ENCODE measurements around the gene KCND3. TPM values are rescaled to one million over a fixed set of nuclear protein-coding genes. Genes with fewer than 3 reads are reported as not detected.

KCND3 gene
- polyA plus RNA-seq, 1 donor from 2014 or later: 7.8 TPM

- Histone ChIP-seq H2AFZ (ENCODE audit: low read depth, low read length) (no peak overlapping the region), H3K9me2 (ENCODE audit: insufficient read depth, low read length) (no peaks in the 10 kb centered on the region), H3F3A (ENCODE audit: insufficient read depth, low read length, poor library complexity, severe bottlenecking) (no peaks in the 10 kb centered on the region), H3K79me2 (replicated peaks; ENCODE audit: insufficient read depth, low read length) (no peaks in the 10 kb centered on the region), H3K27ac (ENCODE audit: low read length) (no peak overlapping the region), H3K9ac (ENCODE audit: low read length) (no peak overlapping the region), H3K4me2 (ENCODE audit: low read length) (no peak overlapping the region), H3K4me3 (ENCODE audit: low read length) (no peak overlapping the region), H4K20me1 (ENCODE audit: insufficient read depth) (no peaks in the 10 kb centered on the region), H3K9me3 (ENCODE audit: low read length) (no peaks in the 10 kb centered on the region), H3K27me3 (ENCODE audit: insufficient read depth, low read depth, low read length) (no peaks in the 10 kb centered on the region), H3K36me3 (ENCODE audit: insufficient read depth, low read length) (no peaks in the 10 kb centered on the region)
- TF ChIP-seq EP300 (conservative IDR thresholded peaks at IDR 0.05; ENCODE audit: poor library complexity, severe bottlenecking) (no peak), MXI1 (conservative IDR thresholded peaks at IDR 0.05; ENCODE audit: poor library complexity, severe bottlenecking) (no peak), REST (IDR thresholded peaks at IDR 0.05; ENCODE audit: borderline replicate concordance) (no peak), EZH2 (IDR thresholded peaks at IDR 0.05; ENCODE audit: borderline replicate concordance, insufficient read depth, low read length, poor library complexity, severe bottlenecking) (no peak), RAD21 (conservative IDR thresholded peaks at IDR 0.05) (no peak), TAF1 (IDR thresholded peaks at IDR 0.05; ENCODE audit: low read depth) (no peak), SMC3 (conservative IDR thresholded peaks at IDR 0.05; ENCODE audit: poor library complexity) (no peak), CTCF (IDR thresholded peaks at IDR 0.05; ENCODE audit: poor library complexity, severe bottlenecking) (no peak), POLR2AphosphoS5 (IDR thresholded peaks at IDR 0.05) (no peak)
Measured at GRCh38 chr1:111906816-111907215, 82.7 kb downstream of the KCND3 start.

- Histone ChIP-seq H2AFZ (ENCODE audit: low read depth, low read length) (no peak overlapping the region), H4K20me1 (ENCODE audit: insufficient read depth) (no peaks in the 10 kb centered on the region), H3F3A (ENCODE audit: insufficient read depth, low read length, poor library complexity, severe bottlenecking) (no peaks in the 10 kb centered on the region), H3K9me2 (ENCODE audit: insufficient read depth, low read length) (no peaks in the 10 kb centered on the region), H3K27ac (ENCODE audit: low read length) (peak overlapping the region; percentile 64), H3K9me3 (ENCODE audit: low read length) (no peaks in the 10 kb centered on the region), H3K4me2 (ENCODE audit: low read length) (no peak overlapping the region), H3K4me3 (ENCODE audit: low read length) (no peak overlapping the region), H3K36me3 (ENCODE audit: insufficient read depth, low read length) (no peaks in the 10 kb centered on the region), H3K27me3 (ENCODE audit: insufficient read depth, low read depth, low read length) (no peaks in the 10 kb centered on the region), H3K9ac (ENCODE audit: low read length) (no peak overlapping the region), H3K79me2 (replicated peaks; ENCODE audit: insufficient read depth, low read length) (no peaks in the 10 kb centered on the region)
- TF ChIP-seq EZH2 (IDR thresholded peaks at IDR 0.05; ENCODE audit: borderline replicate concordance, insufficient read depth, low read length, poor library complexity, severe bottlenecking): no peak
- no peak for TF ChIP-seq SMC3 (conservative IDR thresholded peaks at IDR 0.05; ENCODE audit: poor library complexity)
- TF ChIP-seq CTCF (IDR thresholded peaks at IDR 0.05; ENCODE audit: poor library complexity, severe bottlenecking): no peak
- no peak for TF ChIP-seq POLR2AphosphoS5 (IDR thresholded peaks at IDR 0.05)
- TF ChIP-seq REST (IDR thresholded peaks at IDR 0.05; ENCODE audit: borderline replicate concordance): no peak
- no peak for TF ChIP-seq EP300 (conservative IDR thresholded peaks at IDR 0.05; ENCODE audit: poor library complexity, severe bottlenecking)
- TF ChIP-seq TAF1 (IDR thresholded peaks at IDR 0.05; ENCODE audit: low read depth): no peak
- TF ChIP-seq MXI1 (conservative IDR thresholded peaks at IDR 0.05; ENCODE audit: poor library complexity, severe bottlenecking): no peak
- no peak for TF ChIP-seq RAD21 (conservative IDR thresholded peaks at IDR 0.05)
Measured at GRCh38 chr1:111906111-111906510, 83.4 kb downstream of the KCND3 start.
